H9 (cell line): ENCODE data around the gene LEKR1. TPM values are rescaled to one million over a fixed set of nuclear protein-coding genes. Genes with fewer than 3 reads are reported as not detected.
A peak's percentile ranks its signal among the peaks of the same experiment; 100 is the strongest.

Source experiments
- DNase-seq: peaks from one replicate; pipeline ENCODE4 v3.0.0-alpha.2; 2017
- H2AFZ ChIP-seq: one replicate; pipeline ENCODE4 v1.6.1; 2013; ENCODE audit warnings: mild to moderate bottlenecking, low read length, control low read depth, moderate library complexity
- H2AK5ac ChIP-seq: 2 replicates; pipeline ENCODE4 v1.6.1; 2013; ENCODE audit warnings: low read length, control low read depth, mixed read lengths; ENCODE audit not compliant: insufficient read length
- H2BK120ac ChIP-seq: one replicate; pipeline ENCODE4 v1.6.1; 2013; ENCODE audit warnings: low read depth, mild to moderate bottlenecking, low read length, control low read depth, inconsistent platforms; ENCODE audit not compliant: poor library complexity, severe bottlenecking
- H2BK12ac ChIP-seq: 2 replicates; pipeline ENCODE4 v1.6.1; 2013; ENCODE audit warnings: low read length, control low read depth, mixed read lengths, low read depth; ENCODE audit not compliant: insufficient read length
- H2BK15ac ChIP-seq: 2 replicates; pipeline ENCODE4 v1.6.1; 2013; ENCODE audit warnings: low read depth, low read length, control low read depth
- H2BK20ac ChIP-seq: one replicate; pipeline ENCODE4 v1.6.1; 2013; ENCODE audit warnings: low read depth, mild to moderate bottlenecking, low read length, control low read depth, inconsistent platforms; ENCODE audit not compliant: poor library complexity, severe bottlenecking
- H2BK5ac ChIP-seq: 2 replicates; pipeline ENCODE4 v1.6.1; 2013; ENCODE audit warnings: low read length, control low read depth, mixed read lengths; ENCODE audit not compliant: insufficient read length
- H3K14ac ChIP-seq: 2 replicates; pipeline ENCODE4 v1.6.1; 2013; ENCODE audit warnings: low read length, control low read depth; ENCODE audit not compliant: insufficient read depth
- H3K18ac ChIP-seq: 2 replicates; pipeline ENCODE4 v1.6.1; 2013; ENCODE audit warnings: low read depth, mild to moderate bottlenecking, mixed read lengths, low read length, control low read depth; ENCODE audit not compliant: insufficient read length
- H3K23ac ChIP-seq: 2 replicates; pipeline ENCODE4 v1.6.1; 2013; ENCODE audit warnings: low read length, control low read depth, mixed read lengths, low read depth; ENCODE audit not compliant: insufficient read length
- H3K23me2 ChIP-seq: 2 replicates; pipeline ENCODE4 v1.6.1; 2013; ENCODE audit warnings: low read depth, mild to moderate bottlenecking, mixed read lengths, low read length, control low read depth; ENCODE audit not compliant: insufficient read length, poor library complexity, severe bottlenecking
- H3K27ac ChIP-seq: 2 replicates; pipeline ENCODE4 v1.5.1; 2013; ENCODE audit warnings: low read length, control low read depth, mixed read lengths, low read depth; ENCODE audit not compliant: insufficient read length
- H3K27me3 ChIP-seq: 2 replicates; pipeline ENCODE4 v1.6.1; 2013; ENCODE audit warnings: low read length, control low read depth, inconsistent platforms; ENCODE audit not compliant: insufficient read depth
- H3K4ac ChIP-seq: 2 replicates; pipeline ENCODE4 v1.6.1; 2013; ENCODE audit warnings: low read depth, mild to moderate bottlenecking, control low read depth, inconsistent platforms, low read length, moderate library complexity
- H3K4me1 ChIP-seq: 2 replicates; pipeline ENCODE4 v1.6.1; 2013; ENCODE audit warnings: low read length, control low read depth, inconsistent platforms; ENCODE audit not compliant: insufficient read depth
- H3K4me2 ChIP-seq: 2 replicates; pipeline ENCODE4 v1.6.1; 2013; ENCODE audit warnings: low read length, control low read depth, mixed read lengths; ENCODE audit not compliant: insufficient read length, insufficient read depth
- H3K56ac ChIP-seq: 2 replicates; pipeline ENCODE4 v1.6.1; 2013; ENCODE audit warnings: low read depth, mild to moderate bottlenecking, mixed read lengths, low read length, control low read depth; ENCODE audit not compliant: insufficient read length
- H3K79me1 ChIP-seq: 2 replicates; pipeline ENCODE4 v1.6.1; 2013; ENCODE audit warnings: low read depth, mild to moderate bottlenecking, moderate library complexity, low read length, control low read depth, inconsistent platforms; ENCODE audit not compliant: insufficient read depth, poor library complexity, severe bottlenecking
- H3K79me2 ChIP-seq: 2 replicates; pipeline ENCODE4 v1.6.1; 2013; ENCODE audit warnings: low read length, control low read depth, inconsistent platforms; ENCODE audit not compliant: insufficient read depth
- H3K9ac ChIP-seq: 2 replicates; pipeline ENCODE4 v1.6.1; 2013; ENCODE audit warnings: low read length, control low read depth, mixed read lengths; ENCODE audit not compliant: insufficient read length; ENCODE audit errors: extremely low read depth
- H3K9me3 ChIP-seq: one replicate; pipeline ENCODE4 v1.6.1; 2013; ENCODE audit warnings: low read depth, low read length, inconsistent platforms; ENCODE audit not compliant: control insufficient read depth
- H3T11ph ChIP-seq: one replicate; pipeline ENCODE4 v1.6.1; 2013; ENCODE audit warnings: mild to moderate bottlenecking, low read length, control low read depth, inconsistent platforms
- H4K20me1 ChIP-seq: one replicate; pipeline ENCODE4 v1.6.1; 2013; ENCODE audit not compliant: control insufficient read depth, insufficient read length, insufficient read depth
- H4K5ac ChIP-seq: 2 replicates; pipeline ENCODE4 v1.6.1; 2013; ENCODE audit warnings: low read depth, mild to moderate bottlenecking, mixed read lengths, low read length, control low read depth; ENCODE audit not compliant: insufficient read length
- H4K8ac ChIP-seq: replicated peaks from 2 replicates; pipeline ENCODE4 v1.6.1; 2013; ENCODE audit warnings: low read length, control low read depth, mixed read lengths, low read depth; ENCODE audit not compliant: insufficient read length
- H4K91ac ChIP-seq: 2 replicates; pipeline ENCODE4 v1.6.1; 2013; ENCODE audit warnings: low read depth, mild to moderate bottlenecking, moderate library complexity, mixed read lengths, low read length, control low read depth; ENCODE audit not compliant: insufficient read length
- H3K27ac Mint-ChIP-seq, 3 experiments: 2 replicates in 2 of 3; 3 replicates in 1 of 3; pipeline ENCODE4 v1.8.0; 2020 to 2021; ENCODE audit warnings: mixed read lengths in 3 of 3, mild to moderate bottlenecking in 1 of 3, moderate library complexity in 1 of 3
- H3K27me3 Mint-ChIP-seq: 2 replicates; pipeline ENCODE4 v1.8.0; 2021; ENCODE audit warnings: low read depth, mild to moderate bottlenecking, moderate library complexity, mixed read lengths
- H3K36me3 Mint-ChIP-seq, 3 experiments: 2 replicates in 2 of 3; 3 replicates in 1 of 3; pipeline ENCODE4 v1.8.0; 2020 to 2021; ENCODE audit warnings: low read depth in 3 of 3, mixed read lengths in 3 of 3; ENCODE audit not compliant: insufficient read depth in 1 of 3
- H3K4me1 Mint-ChIP-seq, 2 experiments: 2 replicates each; pipeline ENCODE4 v1.8.0; 2020; ENCODE audit warnings: mixed read lengths in 2 of 2
- H3K4me3 Mint-ChIP-seq, 2 experiments: 2 replicates in 1 of 2; 3 replicates in 1 of 2; pipeline ENCODE4 v1.8.0; 2020 to 2021; ENCODE audit warnings: mild to moderate bottlenecking in 2 of 2, mixed read lengths in 2 of 2, moderate library complexity in 1 of 2
- H3K9me3 Mint-ChIP-seq, 2 experiments: 2 replicates in 1 of 2; 3 replicates in 1 of 2; pipeline ENCODE4 v1.8.0; 2020; ENCODE audit warnings: mild to moderate bottlenecking in 2 of 2, mixed read lengths in 2 of 2, moderate library complexity in 1 of 2
- CTCF ChIP-seq: fragments of 200-600 bp; sonication (generic); conservative IDR thresholded peaks from 3 replicates; pipeline ENCODE4 v1.8.0; 2021; ENCODE audit warnings: antibody characterized with exemption, mild to moderate bottlenecking
- WGBS: extraction: QIAGEN DNeasy Blood & Tissue Kit; methylation state at CpG from one replicate; pipeline ENCODE4 v1.1.7; 2013; ENCODE audit warnings: missing lambda C conversion rate, low lambda C conversion rate, mixed read lengths; ENCODE audit not compliant: insufficient read length; ENCODE audit errors: extremely low coverage; 5-methylcytosine and 5-hydroxymethylcytosine counted together
- total RNA-seq: library from RNA; stranded (reverse); gene quantifications from 2 replicates; pipeline ENCODE4 v1.2.1, GENCODE V29; 2021

The LEKR1 gene
- total RNA-seq, 1 experiment from 2014 or later, result not detected

- Mint-ChIP-seq H3K4me3 (no peak overlapping the region), H3K27ac (peak overlapping the region in 1 of 3 experiments; percentile 70; a peak in 2 of 7 replicates), H3K9me3 (no peaks in the 10 kb centered on the region; a peak in 1 of 5 replicates), H3K36me3 (peaks cover 2 to 6% (median 2%) of the 10 kb centered on the region in 3 experiments; a peak in 5 of 7 replicates), H3K4me1 (peaks cover 28 to 33% of the 10 kb centered on the region in 2 experiments), H3K27me3 (peaks cover 70% of the 10 kb centered on the region)
- WGBS, result no CpG with 5 or more reads among the region's 2 CpGs
- Histone ChIP-seq H3K56ac (no peak overlapping the region), H3K27me3 (peaks cover 22% of the 10 kb centered on the region; the same call in 1 of the 2 replicates), H3K79me1 (no peaks in the 10 kb centered on the region), H3K79me2 (no peaks in the 10 kb centered on the region), H3K27ac (no peak overlapping the region), H4K8ac (no peak overlapping the region), H3K4ac (no peak overlapping the region), H4K91ac (no peak overlapping the region), H2BK12ac (no peak overlapping the region), H2BK5ac (no peak overlapping the region), H2BK120ac (no peak overlapping the region), H3K4me1 (peaks cover 2% of the 10 kb centered on the region; the same call in 1 of the 2 replicates), H3K18ac (no peak overlapping the region), H4K20me1 (no peaks in the 10 kb centered on the region), H3T11ph (no peak overlapping the region), H2BK15ac (no peak overlapping the region), H3K14ac (no peak overlapping the region), H3K23ac (no peak overlapping the region), H3K4me2 (no peak overlapping the region), H4K5ac (no peak overlapping the region), H3K9ac (no peak overlapping the region), H3K23me2 (peaks cover 4% of the 10 kb centered on the region), H2AFZ (no peak overlapping the region), H2AK5ac (no peak overlapping the region), H2BK20ac (no peak overlapping the region), H3K9me3 (no peaks in the 10 kb centered on the region)
- DNase-seq, result no peak
- TF ChIP-seq CTCF, result no peak
Measured at GRCh38 chr3:156818273-156818651, 7.9 kb upstream of the LEKR1 start.
